ENCODE measurements around the gene GNRH2. TPM values are rescaled to one million over a fixed set of nuclear protein-coding genes. Genes with fewer than 3 reads are reported as not detected.

Gene GNRH2
- total and polyA plus RNA-seq, 10 of the 15 experiments (the other 5 are each of a cell fraction or from before 2014, with no cell fraction given): 0.12 to 0.85 (median 0.31) TPM; not detected in 7

DNA sequence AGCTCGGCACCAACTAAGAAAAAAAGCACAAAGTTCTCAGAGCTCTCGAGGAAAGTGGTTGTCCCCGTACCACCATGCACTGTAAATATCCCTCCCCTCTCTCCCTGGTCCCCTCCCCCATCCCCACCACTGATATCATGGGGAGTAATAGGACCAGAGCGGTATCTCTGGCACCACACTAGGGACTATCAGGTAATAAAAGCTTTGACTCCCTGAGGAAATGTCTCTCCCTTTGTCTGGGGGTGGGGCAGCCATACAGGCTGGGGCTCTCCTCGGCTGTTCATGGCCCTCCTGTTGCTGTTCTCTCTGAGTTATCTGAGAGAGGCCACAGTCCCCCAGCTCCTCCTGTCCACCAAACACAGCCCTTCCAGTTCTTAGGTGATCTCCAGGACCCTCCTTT lies 5.0 kb upstream of the GNRH2 start (continued):
- no peak for TF ChIP-seq NR2F1 (conservative IDR thresholded peaks at IDR 0.05)

DNA sequence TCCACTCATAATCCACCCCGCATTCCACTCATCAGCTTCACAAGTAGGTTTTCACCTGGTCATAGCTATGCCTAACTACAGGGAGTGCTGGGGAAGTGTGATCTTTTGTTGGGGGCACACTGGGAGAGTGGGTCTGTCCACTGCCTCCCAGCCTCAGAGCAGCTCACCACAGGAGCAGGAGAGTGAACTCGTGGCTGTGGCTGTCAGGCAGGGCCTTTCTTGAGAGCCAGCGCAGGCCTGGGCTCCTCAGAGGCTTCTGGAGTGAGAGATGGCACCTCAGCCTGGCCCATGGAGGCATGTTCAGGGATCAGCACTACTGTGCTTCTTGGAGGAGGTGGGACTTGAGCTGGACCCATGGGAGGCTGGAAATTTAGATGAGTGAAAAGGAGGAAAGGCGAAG lies 4.0 kb upstream of the GNRH2 start:
- in situ Hi-C loops (cut with MboI) (no loop called here), intact Hi-C loops (cut with micrococcal nuclease; ENCODE audit: unreplicated experiment) (no loop called here)
- no peaks in the 10 kb centered on the region; the same call in 1 of the 2 replicates for H4K20me1 ChIP-seq (ENCODE audit: control insufficient read depth, insufficient read depth)
- no peak overlapping the region for H3K4me2 ChIP-seq (ENCODE audit: control insufficient read depth, insufficient read depth)
- no peaks in the 10 kb centered on the region for H3K27me3 ChIP-seq (replicated peaks in 1 of 2; ENCODE audit: control insufficient read depth in 2 of 2, insufficient read depth in 2 of 2, low read length in 1 of 2)
- ChIA-PET CTCF (no interaction called here), RAD21 (ENCODE audit: unreplicated experiment) (no interaction called here), POLR2A (no interaction called here), SMC1A (ENCODE audit: uncharacterized antibody, unreplicated experiment) (no interaction called here)
- no peak overlapping the region for H3K27ac ChIP-seq (ENCODE audit: control insufficient read depth, insufficient read depth)
- FAIRE-seq (no peak), DNase-seq (ENCODE audit: low read depth, low spot score) (no peak), ATAC-seq (no peak)
- no TSS peak for BruUV-seq (replicated peaks)
- H2AFZ ChIP-seq (ENCODE audit: control insufficient read depth, low read depth, low read length): no peak overlapping the region
- WGBS (ENCODE audit: insufficient coverage, insufficient replicate concordance, low lambda C conversion rate, missing lambda C conversion rate): 87% methylated on average over 4 of the region's 4 CpGs
- peaks cover 15 to 21% of the 10 kb centered on the region in 2 experiments; a peak in 3 of 4 replicates for H3K36me3 ChIP-seq (ENCODE audit: control insufficient read depth in 2 of 2, insufficient read depth in 2 of 2, low read length in 1 of 2)
- no peak for TF ChIP-seq NR2F1 (conservative IDR thresholded peaks at IDR 0.05)
- H3K4me1 ChIP-seq (ENCODE audit: control insufficient read depth, insufficient read depth, low read length): no peaks in the 10 kb centered on the region
- H3K9ac ChIP-seq (ENCODE audit: control insufficient read depth, insufficient read depth, low read length): no peak overlapping the region
- no peaks in the 10 kb centered on the region for H3K9me3 ChIP-seq (replicated peaks; ENCODE audit: control insufficient read depth, insufficient read depth, low read length)
- H3K4me3 ChIP-seq: no peak overlapping the region
- no peaks in the 10 kb centered on the region for H3K79me2 ChIP-seq (ENCODE audit: control insufficient read depth, insufficient read depth, low read length)

DNA sequence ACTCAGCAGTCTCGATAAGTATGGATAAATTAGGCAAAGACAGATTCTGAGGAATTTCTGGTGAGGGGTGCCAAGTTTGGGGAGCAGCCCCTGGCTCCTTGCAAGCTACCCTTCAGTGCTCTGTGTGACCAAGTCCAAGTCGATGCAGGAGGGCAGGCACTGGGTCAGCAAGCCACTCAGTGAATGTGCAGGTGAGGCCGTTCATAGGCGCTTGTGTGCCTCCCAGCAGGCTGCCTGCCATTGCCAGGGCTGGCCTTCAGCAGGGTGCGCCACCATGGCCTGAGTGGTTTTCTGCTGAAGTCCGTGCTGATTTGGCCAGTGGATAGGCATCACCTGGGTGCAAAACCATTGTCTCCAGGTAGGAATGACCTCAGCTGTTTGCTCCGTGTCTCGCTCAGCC lies 3.3 kb upstream of the GNRH2 start:
- ChIA-PET SMC1A (ENCODE audit: uncharacterized antibody, unreplicated experiment) (no interaction called here), RAD21 (ENCODE audit: unreplicated experiment) (no interaction called here), CTCF (interaction anchor here (0.7 kb wide), 1 partner anchor 14 kb away, joined by 3 read pairs; no protein-coding TSS in a partner anchor), POLR2A (no interaction called here)
- no peak for DNase-seq (ENCODE audit: low read depth, low spot score)
- in situ Hi-C loops (cut with MboI) (no loop called here), intact Hi-C loops (cut with micrococcal nuclease; ENCODE audit: unreplicated experiment) (loop anchor here (10.0 kb wide), 1 partner anchor 165 kb away; the partner anchor contains the start of genes DDRGK1 and ITPA)
- H3K4me2 ChIP-seq (ENCODE audit: control insufficient read depth, insufficient read depth): no peak overlapping the region
- no peaks in the 10 kb centered on the region for H3K79me2 ChIP-seq (ENCODE audit: control insufficient read depth, insufficient read depth, low read length)
- TF ChIP-seq TCF3 (IDR thresholded peaks at IDR 0.05; ENCODE audit: borderline replicate concordance, insufficient read depth, low read depth, low read length): no peak
- no peak for TF ChIP-seq ASH2L (IDR thresholded peaks at IDR 0.05; ENCODE audit: borderline replicate concordance, low read depth)
- no peak for TF ChIP-seq IKZF2 (IDR thresholded peaks at IDR 0.05)
- no peak for FAIRE-seq
- H3K9ac ChIP-seq (ENCODE audit: control insufficient read depth, insufficient read depth, low read length): no peak overlapping the region
- ATAC-seq: no peak
- H3K36me3 ChIP-seq (ENCODE audit: control insufficient read depth in 2 of 2, insufficient read depth in 2 of 2, low read length in 1 of 2): peaks cover 15 to 21% of the 10 kb centered on the region in 2 experiments; a peak in 3 of 4 replicates
- H3K4me1 ChIP-seq (ENCODE audit: control insufficient read depth, insufficient read depth, low read length): no peaks in the 10 kb centered on the region; the same call in 1 of the 2 replicates
- H3K27me3 ChIP-seq (replicated peaks in 1 of 2; ENCODE audit: control insufficient read depth in 2 of 2, insufficient read depth in 2 of 2, low read length in 1 of 2): no peaks in the 10 kb centered on the region
- no peak overlapping the region for H3K27ac ChIP-seq (ENCODE audit: control insufficient read depth, insufficient read depth)
- no peaks in the 10 kb centered on the region; the same call in 1 of the 2 replicates for H4K20me1 ChIP-seq (ENCODE audit: control insufficient read depth, insufficient read depth)
- H2AFZ ChIP-seq (ENCODE audit: control insufficient read depth, low read depth, low read length): no peak overlapping the region
- no peaks in the 10 kb centered on the region for H3K9me3 ChIP-seq (replicated peaks; ENCODE audit: control insufficient read depth, insufficient read depth, low read length)
- no peak overlapping the region for H3K4me3 ChIP-seq
- WGBS (ENCODE audit: insufficient coverage, insufficient replicate concordance, low lambda C conversion rate, missing lambda C conversion rate): 97% methylated on average over 8 of the region's 8 CpGs
- BruUV-seq (replicated peaks): no TSS peak

All from GM12878 (cell line).